SK-N-SH (cell line): ENCODE data around the gene NEGR1. TPM values are rescaled to one million over a fixed set of nuclear protein-coding genes. Genes with fewer than 3 reads are reported as not detected.

Experiments used
- CTCF ChIA-PET: fragments of 300-600, 350-600 bp; formaldehyde crosslinking; extraction: SDS; loops from one replicate; lab custom pipeline; 2021; lab: Yijun Ruan, JAX
- POLR2A ChIA-PET: fragments of 350-600 bp; sonication (Branson Sonifier 250); formaldehyde crosslinking; extraction: SDS; loops from one replicate; lab custom pipeline; 2020; ENCODE audit warnings: antibody characterized with exemption, inconsistent platforms; lab: Yijun Ruan, JAX
- DNase-seq: peaks from one replicate; pipeline ENCODE4 v3.0.0; 2012
- H2AFZ ChIP-seq: fragments of 200-600 bp; sonication (generic); 2 replicates; pipeline ENCODE4 v1.8.1; 2016; ENCODE audit warnings: antibody characterized with exemption, mild to moderate bottlenecking, low read depth
- H3F3A ChIP-seq: fragments of 200-600 bp; sonication (generic); replicated peaks from 2 replicates; pipeline ENCODE3; 2016; ENCODE audit warnings: antibody characterized with exemption, mild to moderate bottlenecking; ENCODE audit not compliant: insufficient read depth
- H3K27ac ChIP-seq, 2 experiments: fragments of 200-500 bp in 1 of 2; fragments of 200-600 bp in 1 of 2; sonication (Bioruptor generic) in 1 of 2; sonication (generic), shearing (Covaris generic) in 1 of 2; 2 replicates each; pipeline versions ENCODE4 v1.5.1 to v1.6.1; 2014 to 2016; ENCODE audit warnings: low read depth in 2 of 2, inconsistent platforms in 1 of 2, low read length in 1 of 2, mild to moderate bottlenecking in 1 of 2, mixed read lengths in 1 of 2
- H3K27me3 ChIP-seq: fragments of 200-600 bp; sonication (generic), shearing (Covaris generic); 2 replicates; pipeline ENCODE4 v1.6.1; 2016; ENCODE audit warnings: mixed run types; ENCODE audit not compliant: insufficient read depth
- H3K36me3 ChIP-seq, 2 experiments: fragments of 200-500 bp in 1 of 2; fragments of 200-600 bp in 1 of 2; sonication (Bioruptor generic) in 1 of 2; sonication (generic) in 1 of 2; replicated peaks in 1 of 2; 2 replicates each; pipeline versions ENCODE3 to v1.5.1; 2014 to 2016; ENCODE audit warnings: low read length in 1 of 2, mild to moderate bottlenecking in 1 of 2; ENCODE audit not compliant: insufficient read depth in 2 of 2, control insufficient read depth in 1 of 2
- H3K4me1 ChIP-seq, 2 experiments: fragments of 200-500 bp in 1 of 2; fragments of 200-600 bp in 1 of 2; sonication (Bioruptor generic) in 1 of 2; sonication (generic), shearing (Covaris generic) in 1 of 2; 2 replicates each; pipeline versions ENCODE4 v1.5.1 to v1.6.1; 2014 to 2016; ENCODE audit warnings: low read depth in 1 of 2, low read length in 1 of 2, mixed run types in 1 of 2; ENCODE audit not compliant: insufficient read depth in 2 of 2, control insufficient read depth in 1 of 2
- H3K4me2 ChIP-seq: fragments of 200-600 bp; sonication (generic), shearing (Covaris generic); 2 replicates; pipeline ENCODE4 v1.6.1; 2017; ENCODE audit warnings: mixed run types
- H3K4me3 ChIP-seq, 2 experiments: fragments of 200-500 bp in 1 of 2; fragments of 200-600 bp in 1 of 2; sonication (Bioruptor generic) in 1 of 2; sonication (generic), shearing (Covaris generic) in 1 of 2; 2 replicates each; pipeline versions ENCODE4 v1.5.1 to v1.8.1; 2014 to 2016; ENCODE audit warnings: low read depth in 2 of 2, inconsistent platforms in 1 of 2, low read length in 1 of 2, mild to moderate bottlenecking in 1 of 2, mixed read lengths in 1 of 2, moderate library complexity in 1 of 2
- H3K79me2 ChIP-seq: fragments of 200-600 bp; sonication (generic); 2 replicates; pipeline ENCODE4 v1.8.1; 2017; ENCODE audit warnings: mild to moderate bottlenecking; ENCODE audit not compliant: insufficient read depth
- H3K9ac ChIP-seq: fragments of 200-600 bp; sonication (generic); 2 replicates; pipeline ENCODE4 v1.6.1; 2017; ENCODE audit warnings: mixed run types
- H3K9me2 ChIP-seq: fragments of 200-600 bp; sonication (generic); 2 replicates; pipeline ENCODE4 v1.6.1; 2017; ENCODE audit warnings: mixed run types
- H3K9me3 ChIP-seq: fragments of 200-600 bp; sonication (generic); 2 replicates; pipeline ENCODE4 v1.6.1; 2017; ENCODE audit warnings: mixed run types, mild to moderate bottlenecking, moderate library complexity
- H4K20me1 ChIP-seq: fragments of 200-600 bp; sonication (generic); 2 replicates; pipeline ENCODE4 v1.6.1; 2017; ENCODE audit warnings: mild to moderate bottlenecking, mixed run types; ENCODE audit not compliant: insufficient read depth
- CHD2 ChIP-seq: fragments of 150-350 bp; IDR thresholded peaks from 2 replicates; pipeline ENCODE4 v1.6.1; 2018; ENCODE audit warnings: low read length; ENCODE audit not compliant: partially characterized antibody
- CTCF ChIP-seq: fragments of 200-600 bp; sonication (generic); IDR thresholded peaks from 2 replicates; pipeline ENCODE4 v1.6.1; 2017; ENCODE audit warnings: antibody characterized with exemption, mild to moderate bottlenecking, moderate library complexity
- EP300 ChIP-seq, 2 experiments: IDR thresholded peaks; 2 replicates each; pipeline versions ENCODE4 v1.4.0 to v1.6.1; 2012; ENCODE audit warnings: borderline replicate concordance in 1 of 2, low read depth in 1 of 2, low read length in 1 of 2
- EZH2phosphoT487 ChIP-seq: fragments of 200-600 bp; sonication (generic); IDR thresholded peaks from 2 replicates; pipeline ENCODE4 v1.6.1; 2017; ENCODE audit warnings: low read depth, mixed run types, mild to moderate bottlenecking, antibody characterized with exemption, moderate library complexity, borderline replicate concordance
- FOSL2 ChIP-seq: IDR thresholded peaks from 2 replicates; pipeline ENCODE4 v1.4.0; 2012; ENCODE audit warnings: low read depth, mild to moderate bottlenecking, moderate library complexity, borderline replicate concordance
- FOXJ3 ChIP-seq: sonication (generic); formaldehyde crosslinking; IDR thresholded peaks from 2 replicates; pipeline ENCODE4 v1.5.1; 2020; ENCODE audit warnings: mild to moderate bottlenecking, missing genetic modification reagents
- GABPA ChIP-seq: IDR thresholded peaks from 2 replicates; pipeline ENCODE4 v1.4.0; 2012; ENCODE audit warnings: low read depth, mild to moderate bottlenecking
- GATA2 ChIP-seq: sonication (generic); formaldehyde crosslinking; IDR thresholded peaks from 2 replicates; pipeline ENCODE4 v1.5.0; 2020; ENCODE audit warnings: mild to moderate bottlenecking, missing genetic modification reagents
- JUND ChIP-seq: IDR thresholded peaks from 2 replicates; pipeline ENCODE4 v1.4.0; 2012
- REST ChIP-seq: IDR thresholded peaks from 2 replicates; pipeline ENCODE4 v1.6.1; 2012; ENCODE audit warnings: mild to moderate bottlenecking, low read depth, low read length, moderate library complexity
- RXRA ChIP-seq: IDR thresholded peaks from 2 replicates; pipeline ENCODE4 v1.4.0; 2012; ENCODE audit warnings: low read depth, mild to moderate bottlenecking, borderline replicate concordance
- SMC3 ChIP-seq: IDR thresholded peaks from 2 replicates; pipeline ENCODE4 v1.6.1; 2012; ENCODE audit warnings: low read depth, low read length, improper control_type of control experiment
- TAF1 ChIP-seq: IDR thresholded peaks from 2 replicates; pipeline ENCODE4 v1.6.1; 2012; ENCODE audit warnings: low read depth, mild to moderate bottlenecking, low read length, moderate library complexity, borderline replicate concordance
- TCF12 ChIP-seq: IDR thresholded peaks from 2 replicates; pipeline ENCODE4 v1.4.0; 2012
- USF1 ChIP-seq: IDR thresholded peaks from 2 replicates; pipeline ENCODE4 v1.4.0; 2012; ENCODE audit warnings: low read depth, borderline replicate concordance
- USF2 ChIP-seq: fragments of 150-350 bp; IDR thresholded peaks from 2 replicates; pipeline ENCODE4 v1.6.1; 2017; ENCODE audit warnings: antibody characterized with exemption, low read length, low read depth, borderline replicate concordance
- YY1 ChIP-seq: IDR thresholded peaks from 2 replicates; pipeline ENCODE4 v1.4.0; 2012; ENCODE audit warnings: low read depth, mild to moderate bottlenecking
- WGBS: methylation state at CpG from one replicate; pipeline ENCODE4 v1.1.6; 2017; ENCODE audit warnings: low lambda C conversion rate; 5-methylcytosine and 5-hydroxymethylcytosine counted together
- polyA plus RNA-seq, 3 experiments: library from polyadenylated mRNA; depleted of rRNA; stranded (reverse); fragments of >200 nt; gene quantifications; 2 replicates each; pipeline ENCODE4 v1.2.3, GENCODE V29; 2012

Gene NEGR1
- polyA plus RNA-seq, 1 of the 3 experiments (the other 2 are of a cell fraction) = 0.21 TPM

GRCh38 chr1:71510725-71511124 is 771.6 kb downstream of the NEGR1 start:
- WGBS = 53% methylated on average over 1 of the region's 1 CpG
- no peaks in the 10 kb centered on the region for H3K27me3 ChIP-seq
- ChIA-PET POLR2A (no interaction called here), CTCF (no interaction called here)
- H3K9me3 ChIP-seq = no peaks in the 10 kb centered on the region
- no peak overlapping the region for H3K4me3 ChIP-seq
- TF ChIP-seq EZH2phosphoT487 (no peak), USF2 (no peak), CHD2 (no peak), TCF12 (no peak), GABPA (no peak), YY1 (no peak), TAF1 (no peak), EP300 (IDR thresholded peaks at IDR 0.05; ENCODE audit: borderline replicate concordance in 1 of 2, low read depth in 1 of 2, low read length in 1 of 2) (no peak), USF1 (no peak), REST (no peak)
- no peak overlapping the region for H3K4me2 ChIP-seq
- no peak overlapping the region for H2AFZ ChIP-seq
- no peaks in the 10 kb centered on the region for H3K4me1 ChIP-seq
- H3K36me3 ChIP-seq = no peaks in the 10 kb centered on the region
- no peaks in the 10 kb centered on the region for H4K20me1 ChIP-seq
- H3K9ac ChIP-seq = no peak overlapping the region
- H3F3A ChIP-seq = no peaks in the 10 kb centered on the region
- no peak for DNase-seq
- H3K27ac ChIP-seq = no peak overlapping the region
- H3K79me2 ChIP-seq = no peaks in the 10 kb centered on the region
- no peaks in the 10 kb centered on the region for H3K9me2 ChIP-seq

- Histone ChIP-seq H3K27ac (no peak overlapping the region), H3K9me3 (no peaks in the 10 kb centered on the region), H3K4me2 (no peak overlapping the region), H3K9me2 (no peaks in the 10 kb centered on the region), H4K20me1 (no peaks in the 10 kb centered on the region), H3K9ac (no peak overlapping the region), H3K36me3 (no peaks in the 10 kb centered on the region), H3K79me2 (no peaks in the 10 kb centered on the region), H3K4me3 (no peak overlapping the region), H3K4me1 (no peaks in the 10 kb centered on the region), H3K27me3 (no peaks in the 10 kb centered on the region), H2AFZ (no peak overlapping the region), H3F3A (no peaks in the 10 kb centered on the region)
- ChIA-PET CTCF (interaction anchor here (0.6 kb wide), 2 partner anchors 86 to 647 kb away, joined by 3 read pairs; no protein-coding TSS in a partner anchor), POLR2A (no interaction called here)
- TF ChIP-seq FOSL2 = no peak
- no peak for TF ChIP-seq GATA2 (CRISPR knock-in tag)
- no peak for TF ChIP-seq SMC3
- no peak for TF ChIP-seq CTCF
- no peak for TF ChIP-seq YY1
- no peak for TF ChIP-seq TCF12
- no peak for TF ChIP-seq TAF1
- no peak for TF ChIP-seq RXRA
- TF ChIP-seq JUND = no peak
- no peak for TF ChIP-seq CHD2
- TF ChIP-seq FOXJ3 (CRISPR knock-in tag) = no peak
- no peak for DNase-seq
- 42% methylated on average over 4 of the region's 4 CpGs for WGBS
Observed at GRCh38 chr1:71509051-71509595, 773.2 kb downstream of the NEGR1 start.
